ENCODE results near the gene MRPL12. TPM values are rescaled to one million over a fixed set of nuclear protein-coding genes. Genes with fewer than 3 reads are reported as not detected.
A peak's percentile ranks its signal among the peaks of the same experiment; 100 is the strongest.

The MRPL12 gene
- total and polyA plus RNA-seq, 4 donors: 9.1 to 121 (median 59.3) TPM

DNA sequence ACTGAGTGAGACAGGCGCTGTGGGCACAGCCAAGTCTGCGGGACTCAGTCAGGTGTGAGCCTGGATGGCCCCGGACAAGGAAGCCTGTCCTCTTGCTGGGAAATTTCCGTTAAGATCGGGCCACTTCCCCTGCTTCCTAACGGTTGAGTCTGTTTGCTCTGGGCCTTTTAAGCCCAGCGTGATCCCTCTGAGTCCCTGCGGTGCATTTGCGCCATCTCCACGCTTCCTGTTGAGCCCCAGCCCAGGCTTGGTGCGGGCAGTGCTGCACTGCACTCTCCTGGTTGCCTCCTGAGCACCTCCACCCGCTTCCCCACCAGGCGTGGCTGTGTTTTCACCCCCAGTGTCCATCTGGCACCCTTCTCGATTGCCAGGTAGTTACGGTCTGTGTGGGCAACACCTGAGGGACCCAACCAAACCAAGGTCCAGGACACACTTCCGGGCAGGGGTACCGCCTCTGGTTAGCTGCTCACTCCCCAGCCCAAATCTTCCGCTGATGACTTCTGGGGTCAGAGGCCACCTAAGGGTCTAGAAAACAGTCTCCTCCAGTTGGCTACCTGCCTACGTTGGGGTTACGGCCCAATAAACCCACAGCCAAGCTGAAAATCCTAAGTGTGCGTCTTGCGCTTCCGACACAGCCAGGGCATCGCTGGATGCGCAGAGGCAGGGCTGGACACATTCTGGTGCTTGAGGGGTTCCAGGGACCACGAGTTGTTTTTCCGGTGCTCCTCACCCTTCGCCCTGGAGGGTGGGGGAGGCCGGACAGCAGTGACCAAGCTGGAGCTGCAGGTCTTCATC lies 7.5 kb downstream of the MRPL12 start:
- no peak for DNase-seq (ENCODE audit: low spot score)
- no peaks in the 10 kb centered on the region for H3K27me3 ChIP-seq (ENCODE audit: control insufficient read depth in 4 of 4, insufficient read depth in 4 of 4, low read length in 3 of 4)
- WGBS: 11% methylated on average over 29 of the region's 29 CpGs
- peak overlapping the region in 2 of 3 donors; percentile 18 to 22 for H3K4me3 ChIP-seq (ENCODE audit: low read depth in 1 of 3, low read length in 3 of 3)
- TF ChIP-seq NR2F2 (IDR thresholded peaks at IDR 0.05): no peak
- no peak for TF ChIP-seq SP1 (IDR thresholded peaks at IDR 0.05)
- TF ChIP-seq RAD21 (IDR thresholded peaks at IDR 0.05): peak in 1 of 2 donors; percentile 34
- TF ChIP-seq GABPA (IDR thresholded peaks at IDR 0.05 in 1 of 2, conservative IDR thresholded peaks at IDR 0.05 in 1 of 2): no peak
- TF ChIP-seq, protein P1, sequence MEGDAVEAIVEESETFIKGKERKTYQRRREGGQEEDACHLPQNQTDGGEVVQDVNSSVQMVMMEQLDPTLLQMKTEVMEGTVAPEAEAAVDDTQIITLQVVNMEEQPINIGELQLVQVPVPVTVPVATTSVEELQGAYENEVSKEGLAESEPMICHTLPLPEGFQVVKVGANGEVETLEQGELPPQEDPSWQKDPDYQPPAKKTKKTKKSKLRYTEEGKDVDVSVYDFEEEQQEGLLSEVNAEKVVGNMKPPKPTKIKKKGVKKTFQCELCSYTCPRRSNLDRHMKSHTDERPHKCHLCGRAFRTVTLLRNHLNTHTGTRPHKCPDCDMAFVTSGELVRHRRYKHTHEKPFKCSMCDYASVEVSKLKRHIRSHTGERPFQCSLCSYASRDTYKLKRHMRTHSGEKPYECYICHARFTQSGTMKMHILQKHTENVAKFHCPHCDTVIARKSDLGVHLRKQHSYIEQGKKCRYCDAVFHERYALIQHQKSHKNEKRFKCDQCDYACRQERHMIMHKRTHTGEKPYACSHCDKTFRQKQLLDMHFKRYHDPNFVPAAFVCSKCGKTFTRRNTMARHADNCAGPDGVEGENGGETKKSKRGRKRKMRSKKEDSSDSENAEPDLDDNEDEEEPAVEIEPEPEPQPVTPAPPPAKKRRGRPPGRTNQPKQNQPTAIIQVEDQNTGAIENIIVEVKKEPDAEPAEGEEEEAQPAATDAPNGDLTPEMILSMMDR (IDR thresholded peaks at IDR 0.05; ENCODE audit: low read depth, low read length, missing input control): no peak
- no peak for TF ChIP-seq FOXA1 (IDR thresholded peaks at IDR 0.05)
- TF ChIP-seq RXRA (IDR thresholded peaks at IDR 0.05): peak in 1 of 2 donors; percentile 14
- no peak for TF ChIP-seq FOXA2 (IDR thresholded peaks at IDR 0.05)
- TF ChIP-seq, protein P2, sequence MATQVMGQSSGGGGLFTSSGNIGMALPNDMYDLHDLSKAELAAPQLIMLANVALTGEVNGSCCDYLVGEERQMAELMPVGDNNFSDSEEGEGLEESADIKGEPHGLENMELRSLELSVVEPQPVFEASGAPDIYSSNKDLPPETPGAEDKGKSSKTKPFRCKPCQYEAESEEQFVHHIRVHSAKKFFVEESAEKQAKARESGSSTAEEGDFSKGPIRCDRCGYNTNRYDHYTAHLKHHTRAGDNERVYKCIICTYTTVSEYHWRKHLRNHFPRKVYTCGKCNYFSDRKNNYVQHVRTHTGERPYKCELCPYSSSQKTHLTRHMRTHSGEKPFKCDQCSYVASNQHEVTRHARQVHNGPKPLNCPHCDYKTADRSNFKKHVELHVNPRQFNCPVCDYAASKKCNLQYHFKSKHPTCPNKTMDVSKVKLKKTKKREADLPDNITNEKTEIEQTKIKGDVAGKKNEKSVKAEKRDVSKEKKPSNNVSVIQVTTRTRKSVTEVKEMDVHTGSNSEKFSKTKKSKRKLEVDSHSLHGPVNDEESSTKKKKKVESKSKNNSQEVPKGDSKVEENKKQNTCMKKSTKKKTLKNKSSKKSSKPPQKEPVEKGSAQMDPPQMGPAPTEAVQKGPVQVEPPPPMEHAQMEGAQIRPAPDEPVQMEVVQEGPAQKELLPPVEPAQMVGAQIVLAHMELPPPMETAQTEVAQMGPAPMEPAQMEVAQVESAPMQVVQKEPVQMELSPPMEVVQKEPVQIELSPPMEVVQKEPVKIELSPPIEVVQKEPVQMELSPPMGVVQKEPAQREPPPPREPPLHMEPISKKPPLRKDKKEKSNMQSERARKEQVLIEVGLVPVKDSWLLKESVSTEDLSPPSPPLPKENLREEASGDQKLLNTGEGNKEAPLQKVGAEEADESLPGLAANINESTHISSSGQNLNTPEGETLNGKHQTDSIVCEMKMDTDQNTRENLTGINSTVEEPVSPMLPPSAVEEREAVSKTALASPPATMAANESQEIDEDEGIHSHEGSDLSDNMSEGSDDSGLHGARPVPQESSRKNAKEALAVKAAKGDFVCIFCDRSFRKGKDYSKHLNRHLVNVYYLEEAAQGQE (IDR thresholded peaks at IDR 0.05): no peak
- no peak for TF ChIP-seq JUND (IDR thresholded peaks at IDR 0.05)
- TF ChIP-seq, protein P3, sequence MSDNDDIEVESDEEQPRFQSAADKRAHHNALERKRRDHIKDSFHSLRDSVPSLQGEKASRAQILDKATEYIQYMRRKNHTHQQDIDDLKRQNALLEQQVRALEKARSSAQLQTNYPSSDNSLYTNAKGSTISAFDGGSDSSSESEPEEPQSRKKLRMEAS (IDR thresholded peaks at IDR 0.05): no peak
- no peak for TF ChIP-seq EGR1 (IDR thresholded peaks at IDR 0.05; ENCODE audit: low read depth in 2 of 2)
- peaks cover 18 to 50% (median 38%) of the 10 kb centered on the region in 4 donors for H3K4me1 ChIP-seq (ENCODE audit: control insufficient read depth in 4 of 4, insufficient read depth in 4 of 4, low read length in 3 of 4)
- H3K27ac ChIP-seq (ENCODE audit: low read depth in 1 of 2, low read length in 2 of 2): peak overlapping the region; percentile 72 to 83
- H3K36me3 ChIP-seq (ENCODE audit: control insufficient read depth in 4 of 4, insufficient read depth in 3 of 4, low read depth in 1 of 4, low read length in 3 of 4): peaks cover 3 to 22% (median 8%) of the 10 kb centered on the region in 4 donors
- peak overlapping the region; percentile 41 to 57 for H3K9ac ChIP-seq (ENCODE audit: low read depth in 1 of 2, low read length in 2 of 2)
- no peaks in the 10 kb centered on the region for H3K9me3 ChIP-seq (ENCODE audit: control insufficient read depth in 4 of 4, low read length in 3 of 4)

DNA sequence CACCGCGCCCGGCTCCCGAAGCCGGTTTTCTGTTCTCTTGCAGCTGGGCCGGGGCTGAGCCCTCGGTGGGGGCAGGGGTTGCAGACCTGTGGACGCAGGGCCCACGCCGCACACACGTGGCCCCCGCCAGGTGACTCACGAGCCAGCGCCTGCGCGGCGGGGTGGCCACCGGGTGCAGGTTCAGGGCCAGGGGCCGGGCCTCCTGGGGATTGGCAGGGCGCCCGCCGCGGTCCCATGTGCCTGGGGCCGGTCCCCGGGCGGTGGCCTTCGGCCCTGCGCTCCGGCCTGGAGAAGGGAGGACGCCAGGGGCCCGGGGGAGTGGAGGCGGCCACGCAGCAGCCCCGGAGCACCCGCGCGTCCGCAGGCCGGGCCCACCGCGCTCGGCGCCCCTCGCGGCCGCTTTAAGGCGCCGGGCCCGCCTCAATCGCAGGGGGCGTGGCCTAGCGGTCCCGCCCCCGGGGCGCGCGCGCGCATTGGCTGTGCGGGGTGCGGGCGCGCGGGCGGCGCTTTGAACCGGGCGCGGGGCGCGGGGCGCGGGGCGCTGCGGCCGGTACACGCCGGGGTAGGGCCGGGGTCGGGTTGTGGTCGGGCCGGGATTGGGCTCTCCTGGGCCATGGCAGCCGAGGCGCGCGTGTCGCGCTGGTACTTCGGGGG lies 8.8 kb downstream of the MRPL12 start, which contains the start of gene SLC25A10:
Gene SLC25A10 (plus strand): TSS at position 471 of the 654 bp plus-strand sequence. CDS start 143 bp downstream, at position 614.
- H3K4me3 ChIP-seq (ENCODE audit: low read depth in 1 of 3, low read length in 3 of 3): peak within 1 kb of the TSS; percentile 73 to 85 (median 74)
- peak within 1 kb of the TSS; percentile 79 to 83 for H3K27ac ChIP-seq (ENCODE audit: low read depth in 1 of 2, low read length in 2 of 2)
- peak; percentile 83 for DNase-seq (ENCODE audit: low spot score)
- no peaks in the 10 kb centered on the region for H3K9me3 ChIP-seq (ENCODE audit: control insufficient read depth in 4 of 4, low read length in 3 of 4)
- peaks cover 18 to 50% (median 38%) of the 10 kb centered on the region in 4 donors for H3K4me1 ChIP-seq (ENCODE audit: control insufficient read depth in 4 of 4, insufficient read depth in 4 of 4, low read length in 3 of 4)
- peaks cover 0 to 16% (median 8%) of the 10 kb centered on the region in 4 donors for H3K36me3 ChIP-seq (ENCODE audit: control insufficient read depth in 4 of 4, insufficient read depth in 3 of 4, low read depth in 1 of 4, low read length in 3 of 4)
- no peaks in the 10 kb centered on the region for H3K27me3 ChIP-seq (ENCODE audit: control insufficient read depth in 4 of 4, insufficient read depth in 4 of 4, low read length in 3 of 4)
- 1% methylated on average over 89 of the region's 89 CpGs for WGBS
- peak within 1 kb of the TSS; percentile 77 to 84 for H3K9ac ChIP-seq (ENCODE audit: low read depth in 1 of 2, low read length in 2 of 2)
- no peak for TF ChIP-seq FOXA1 (IDR thresholded peaks at IDR 0.05)
- TF ChIP-seq, protein P2 (IDR thresholded peaks at IDR 0.05): peak; percentile 44
- TF ChIP-seq JUND (IDR thresholded peaks at IDR 0.05): no peak
- peak; percentile 47 to 69 for TF ChIP-seq HNF4A (conservative IDR thresholded peaks at IDR 0.05)
- TF ChIP-seq, protein P4, sequence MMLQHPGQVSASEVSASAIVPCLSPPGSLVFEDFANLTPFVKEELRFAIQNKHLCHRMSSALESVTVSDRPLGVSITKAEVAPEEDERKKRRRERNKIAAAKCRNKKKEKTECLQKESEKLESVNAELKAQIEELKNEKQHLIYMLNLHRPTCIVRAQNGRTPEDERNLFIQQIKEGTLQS (IDR thresholded peaks at IDR 0.05): no peak
- peak; percentile 35 for TF ChIP-seq FOXA2 (IDR thresholded peaks at IDR 0.05)
- TF ChIP-seq HNF4G (IDR thresholded peaks at IDR 0.05): no peak
- TF ChIP-seq TAF1 (conservative IDR thresholded peaks at IDR 0.05): no peak
- TF ChIP-seq EGR1 (IDR thresholded peaks at IDR 0.05; ENCODE audit: low read depth in 2 of 2): no peak
- TF ChIP-seq RXRA (IDR thresholded peaks at IDR 0.05): peak; percentile 33 to 57
- TF ChIP-seq NR2F2 (IDR thresholded peaks at IDR 0.05): no peak
- peak; percentile 73 for TF ChIP-seq SP1 (IDR thresholded peaks at IDR 0.05)
- peak in 1 of 2 donors; percentile 25 for TF ChIP-seq RAD21 (IDR thresholded peaks at IDR 0.05)
- peak in 1 of 2 donors; percentile 47 for TF ChIP-seq GABPA (IDR thresholded peaks at IDR 0.05 in 1 of 2, conservative IDR thresholded peaks at IDR 0.05 in 1 of 2)
- TF ChIP-seq, protein P1 (IDR thresholded peaks at IDR 0.05; ENCODE audit: low read depth, low read length, missing input control): no peak

All from liver (tissue), 9 donors.